Heart left ventricle (tissue), 16 donors: ENCODE measurements around the gene NEDD4L. TPM values are rescaled to one million over a fixed set of nuclear protein-coding genes. Genes with fewer than 3 reads are reported as not detected.

ENCODE experiments used
- ATAC-seq, 4 donors: fragments of 200-7000 bp; cut with Tn5 transposase; one replicate each; pipeline ENCODE4 v1.9.1; 2020 to 2022; ENCODE audit warnings: moderate library complexity in 4 of 4, mild to moderate bottlenecking in 3 of 4, moderate number of reproducible peaks in 1 of 4
- DNase-seq, 5 donors: peaks; one replicate each; pipeline ENCODE4 v3.0.0-alpha.2; 2020
- H3K27ac ChIP-seq, 12 donors: fragments of 200-600 bp; sonication (generic) in 4 of 12; one replicate each; pipeline versions ENCODE4 v1.5.0 to v1.8.0; 2016 to 2022; ENCODE audit warnings: mild to moderate bottlenecking in 2 of 12
- H3K27me3 ChIP-seq, 9 donors: fragments of 200-600 bp; sonication (generic) in 2 of 9; one replicate each; pipeline versions ENCODE4 v1.5.1 to v1.8.0; 2016 to 2022; ENCODE audit warnings: mild to moderate bottlenecking in 3 of 9
- H3K36me3 ChIP-seq, 9 donors: fragments of 200-600 bp; sonication (generic) in 2 of 9; one replicate each; pipeline versions ENCODE4 v1.5.0 to v1.8.0; 2018 to 2022; ENCODE audit warnings: mild to moderate bottlenecking in 2 of 9
- H3K4me1 ChIP-seq, 12 donors: fragments of 200-600 bp; sonication (generic) in 4 of 12; one replicate each; pipeline versions ENCODE4 v1.5.0 to v1.8.0; 2016 to 2022; ENCODE audit warnings: mild to moderate bottlenecking in 3 of 12
- H3K4me3 ChIP-seq, 12 donors: fragments of 200-600 bp; sonication (generic) in 4 of 12; one replicate each; pipeline versions ENCODE4 v1.5.0 to v1.8.0; 2017 to 2022; ENCODE audit warnings: mild to moderate bottlenecking in 9 of 12, moderate library complexity in 4 of 12
- H3K9me3 ChIP-seq, 12 donors: fragments of 200-600 bp; sonication (generic) in 4 of 12; one replicate each; pipeline versions ENCODE4 v1.5.0 to v1.8.0; 2016 to 2022; ENCODE audit warnings: mild to moderate bottlenecking in 1 of 12
- CTCF ChIP-seq, 12 donors: fragments of 200-600 bp; sonication (generic) in 4 of 12; IDR thresholded peaks; one replicate each; pipeline versions ENCODE4 v1.5.0 to v1.8.0; 2018 to 2022; ENCODE audit warnings: antibody characterized with exemption in 12 of 12, mild to moderate bottlenecking in 5 of 12
- POLR2A ChIP-seq, 2 donors: fragments of 450-650 bp; IDR thresholded peaks; one replicate each; pipeline ENCODE4 v1.6.1; 2017; ENCODE audit warnings: antibody characterized with exemption in 2 of 2, mild to moderate bottlenecking in 2 of 2, moderate library complexity in 2 of 2
- WGBS, 4 donors: extraction: QIAGEN DNeasy Blood & Tissue Kit in 2 of 4; methylation state at CpG; one replicate each; pipeline versions ENCODE4 v1.1.5 to v1.1.7; 2013 to 2018; 5-methylcytosine and 5-hydroxymethylcytosine counted together
- intact Hi-C, 10 donors: fragments of 100-400 bp; cut with DNase I; formaldehyde crosslinking; loops; one replicate each; pipeline versions ENCODE4 v1.11.1 to v1.14.2; 2022
- polyA plus RNA-seq, 2 donors: library from polyadenylated mRNA; stranded (reverse); fragments of 200-250 nt; gene quantifications; one replicate each; pipeline ENCODE4 v1.2.3, GENCODE V29; 2013
- total RNA-seq, 9 donors: library from RNA; depleted of rRNA in 2 of 9; stranded (reverse); fragments of >200 nt in 2 of 9; fragmentation: NEBNext Ultra II Directional in 3 of 9; extraction: Animal tissue kit (Norgen Biotek cat#: 25700) in 3 of 9; gene quantifications; one replicate each; pipeline versions ENCODE4 v1.1.0 to v1.2.4, GENCODE V29; 2016 to 2023
- donor health status: ischemic (EF 13 %, LVEDD 7.1; RV severe dilation, severe dysfunction).
- donor health status: healthy with polysubstance abuse.
- donor health status: DM: no; HTN: yes; CAD: no.
- donor health status: DM: no; HTN: no; CAD: no.
- donor health status: ischemic (EF 25% LVEDD 6.9; RV normal size, moderate dysfunction).
- donor health status: ischemic (EF 25% LVEDD 5.7; RV mildly dilated, moderate dysfunction).
- donor health status: healthy.
- donor health status: DM: yes; HTN: yes; CAD: no.
- donor health status: ischemic (EF 35%, LVEDD 5.7; RV mildly dilated, moderate dysfunction).
- donor health status: nonischemic (EF 11% LVEDD 7.7; RV severe dilation, severe dysfunction).
- donor health status: DM: yes; HTN: yes; CAD: no.
- donor health status: PGD.
- donor health status: ischemic (EF 29% LVEDD 5.4; RV normal size, mild dysfunction).
- donor health status: nonischemic (EF 23%, LVEDD 6.1; RV moderate dilation, normal function).

Gene NEDD4L
- total and polyA plus RNA-seq, 11 donors, result 14.7 to 64.1 (median 51.7) TPM

- Histone ChIP-seq H3K36me3 (no peaks in the 10 kb centered on the region), H3K4me3 (no peak overlapping the region), H3K27me3 (peaks cover 0 to 5% (median 0%) of the 10 kb centered on the region in 9 donors), H3K9me3 (no peaks in the 10 kb centered on the region), H3K27ac (no peak overlapping the region), H3K4me1 (peaks cover 0 to 44% (median 7%) of the 10 kb centered on the region in 12 donors)
- no peak for TF ChIP-seq CTCF (IDR thresholded peaks at IDR 0.05)
- no peak for TF ChIP-seq POLR2A (IDR thresholded peaks at IDR 0.05)
- 84 to 88% (median 85%) methylated on average over 5 of the region's 5 CpGs for WGBS, 4 donors
- DNase-seq (no peak), ATAC-seq (no peak)
- intact Hi-C loops, result loop anchor here in 7 of 10 donors (5.0 to 10.0 kb wide), 5 partner anchors 41 to 131 kb away; no protein-coding TSS in a partner anchor
Observed at GRCh38 chr18:58190842-58191530, 147.0 kb downstream of the NEDD4L start.

GRCh38 chr18:58191626-58192025 is 147.6 kb downstream of the NEDD4L start:
- Histone ChIP-seq H3K27me3 (peaks cover 0 to 5% (median 0%) of the 10 kb centered on the region in 9 donors), H3K36me3 (no peaks in the 10 kb centered on the region), H3K4me3 (no peak overlapping the region), H3K9me3 (no peaks in the 10 kb centered on the region), H3K27ac (no peak overlapping the region), H3K4me1 (peaks cover 0 to 39% (median 5%) of the 10 kb centered on the region in 12 donors)
- no peak for TF ChIP-seq CTCF (IDR thresholded peaks at IDR 0.05)
- no peak for TF ChIP-seq POLR2A (IDR thresholded peaks at IDR 0.05)
- intact Hi-C loops, result loop anchor here in 7 of 10 donors (5.0 to 10.0 kb wide), 5 partner anchors 41 to 131 kb away; no protein-coding TSS in a partner anchor
- DNase-seq, result no peak
- ATAC-seq, result no peak
- 87 to 99% (median 97%) methylated on average over 2 of the region's 2 CpGs for WGBS, 4 donors

DNA sequence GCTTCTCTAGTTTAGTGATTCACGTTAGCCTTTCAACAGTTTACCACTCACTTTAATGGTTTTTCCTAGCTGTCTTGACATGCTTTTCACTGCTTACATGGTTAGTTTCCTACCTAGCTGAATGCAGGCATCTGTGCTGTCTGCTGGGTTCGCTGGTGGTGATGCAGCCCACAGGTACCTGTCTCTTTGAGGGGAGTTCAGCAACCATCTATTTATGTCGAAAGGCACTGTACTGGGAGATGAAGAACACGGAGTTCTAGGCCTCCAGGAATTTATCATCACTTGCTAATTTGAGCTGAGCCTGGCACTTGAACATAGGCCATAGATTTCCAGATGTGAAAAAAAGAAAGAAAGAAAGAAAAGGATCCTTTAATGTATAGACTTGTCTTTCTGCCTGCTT is 148.5 kb downstream of the NEDD4L start:
- ATAC-seq, result peak; percentile 43 to 73 (median 54)
- WGBS, 4 donors, result 61 to 74% (median 66%) methylated on average over 4 of the region's 4 CpGs

More for the DNA sequence above, 148.5 kb downstream of the NEDD4L start:
- H3K4me3 ChIP-seq, result no peak overlapping the region
- intact Hi-C loops, result loop anchor here in 7 of 10 donors (5.0 to 10.0 kb wide), 5 partner anchors 40 to 130 kb away; no protein-coding TSS in a partner anchor
- peaks cover 0 to 35% (median 4%) of the 10 kb centered on the region in 12 donors for H3K4me1 ChIP-seq
- peak overlapping the region in 1 of 12 donors; percentile 35 for H3K27ac ChIP-seq
- H3K27me3 ChIP-seq, result peaks cover 0 to 5% (median 0%) of the 10 kb centered on the region in 9 donors
- no peak for DNase-seq
- TF ChIP-seq CTCF (IDR thresholded peaks at IDR 0.05) (no peak), POLR2A (IDR thresholded peaks at IDR 0.05) (no peak)
- no peaks in the 10 kb centered on the region for H3K9me3 ChIP-seq
- no peaks in the 10 kb centered on the region for H3K36me3 ChIP-seq
